ENCODE results near the gene WDR12. TPM values are rescaled to one million over a fixed set of nuclear protein-coding genes. Genes with fewer than 3 reads are reported as not detected.

WDR12 gene
- total RNA-seq, 3 donors from 2014 or later, result 11.5 to 32.8 (median 19.3) TPM

- peak in 1 of 3 donors; percentile 40 for TF ChIP-seq CTCF (IDR thresholded peaks at IDR 0.05)
- no peak for TF ChIP-seq POLR2AphosphoS5 (IDR thresholded peaks at IDR 0.05)
- no peak for TF ChIP-seq POLR2A (IDR thresholded peaks at IDR 0.05)
- intact Hi-C loops (cut with DNase I; ENCODE audit: low total_unique reads), result no loop called here
- Histone ChIP-seq H3K4me1 (no peaks in the 10 kb centered on the region), H3K9me3 (no peaks in the 10 kb centered on the region), H3K36me3 (no peaks in the 10 kb centered on the region), H3K4me3 (no peak overlapping the region), H3K27me3 (no peaks in the 10 kb centered on the region), H3K27ac (no peak overlapping the region)
- no peak for DNase-seq (ENCODE audit: low spot score in 2 of 2)
Measured at GRCh38 chr2:202831242-202832220, 79.9 kb downstream of the WDR12 start.

GRCh38 chr2:202824901-202825300 is 86.6 kb downstream of the WDR12 start:
- no peaks in the 10 kb centered on the region for H3K36me3 ChIP-seq
- intact Hi-C loops (cut with DNase I; ENCODE audit: low total_unique reads), result no loop called here
- H3K27ac ChIP-seq, result no peak overlapping the region
- H3K27me3 ChIP-seq, result no peaks in the 10 kb centered on the region
- no peak overlapping the region for H3K4me3 ChIP-seq
- no peak for DNase-seq (ENCODE audit: low spot score in 2 of 2)
- no peaks in the 10 kb centered on the region for H3K4me1 ChIP-seq
- H3K9me3 ChIP-seq, result no peaks in the 10 kb centered on the region
- TF ChIP-seq POLR2AphosphoS5 (IDR thresholded peaks at IDR 0.05) (no peak), POLR2A (IDR thresholded peaks at IDR 0.05) (no peak), CTCF (IDR thresholded peaks at IDR 0.05) (no peak)

Other genes with a start within 250 kb of the WDR12 start
- 10 to 100 TPM in 2 of 3 donors, 1 to 10 TPM in 1; 9.5 to 14.5 (median 14.4) TPM for gene ICA1L, start 39.9 kb downstream of the WDR12 start, total RNA-seq
- gene CARF, start 602 bp upstream of the WDR12 start, total RNA-seq, result 10 to 100 TPM; 16.6 to 28.2 (median 17.7) TPM
- gene NBEAL1, start 103.2 kb upstream of the WDR12 start, total RNA-seq, result 10 to 100 TPM; 34.7 to 84.3 (median 64.9) TPM